IMR-90 (cell line): ENCODE data around the gene GSTM3. TPM values are rescaled to one million over a fixed set of nuclear protein-coding genes. Genes with fewer than 3 reads are reported as not detected.
A peak's percentile ranks its signal among the peaks of the same experiment; 100 is the strongest.

ENCODE experiments used
- ATAC-seq: fragments of 200-7000 bp; cut with Tn5 transposase; 2 replicates; pipeline ENCODE4 v1.9.1; 2020; ENCODE audit warnings: low read depth, mild to moderate bottlenecking, moderate library complexity
- BruUV-seq: library from RNA; stranded (reverse); fragments of 400-500 nt; replicated peaks from 2 replicates; lab custom pipeline; 2021; lab: Mats Ljungman, UMichigan
- CTCF ChIA-PET: fragments of 300-600 bp; formaldehyde crosslinking; extraction: SDS; loops from one replicate; lab custom pipeline; 2021; ENCODE audit warnings: antibody characterized with exemption; lab: Yijun Ruan, JAX
- POLR2A ChIA-PET: fragments of 300-600 bp; sonication (Branson Sonifier 250); formaldehyde crosslinking; loops from one replicate; lab custom pipeline; 2022; ENCODE audit warnings: antibody characterized with exemption; ENCODE audit not compliant: unreplicated experiment; lab: Charles Lee
- DNase-seq: peaks from one replicate; pipeline ENCODE4 v3.0.0; 2013
- H2AFZ ChIP-seq: replicated peaks from 2 replicates; pipeline ENCODE3; 2013; ENCODE audit warnings: low read length, mild to moderate bottlenecking; ENCODE audit not compliant: poor library complexity
- H2AK5ac ChIP-seq: 2 replicates; pipeline ENCODE4 v1.6.1; 2013; ENCODE audit warnings: low read depth, low read length, inconsistent platforms
- H2AK9ac ChIP-seq: replicated peaks from 2 replicates; pipeline ENCODE3; 2013; ENCODE audit warnings: mild to moderate bottlenecking, low read depth, low read length, moderate library complexity; ENCODE audit not compliant: poor library complexity
- H2BK120ac ChIP-seq: 2 replicates; pipeline ENCODE4 v1.6.1; 2013; ENCODE audit warnings: low read depth, low read length, inconsistent platforms
- H2BK15ac ChIP-seq: 3 replicates; pipeline ENCODE4 v1.6.1; 2013; ENCODE audit warnings: low read depth, low read length, inconsistent platforms
- H2BK20ac ChIP-seq: 2 replicates; pipeline ENCODE4 v1.6.1; 2013; ENCODE audit warnings: low read depth, mild to moderate bottlenecking, inconsistent platforms, low read length, moderate library complexity
- H2BK5ac ChIP-seq: 2 replicates; pipeline ENCODE4 v1.6.1; 2013; ENCODE audit warnings: mild to moderate bottlenecking, low read depth, low read length, inconsistent platforms; ENCODE audit not compliant: poor library complexity, severe bottlenecking
- H3K14ac ChIP-seq: replicated peaks from 2 replicates; pipeline ENCODE4 v1.6.1; 2013; ENCODE audit warnings: low read depth, low read length, inconsistent platforms
- H3K18ac ChIP-seq: 2 replicates; pipeline ENCODE4 v1.6.1; 2013; ENCODE audit warnings: low read depth, low read length, control low read depth
- H3K23ac ChIP-seq: 2 replicates; pipeline ENCODE4 v1.6.1; 2013; ENCODE audit warnings: low read depth, low read length, inconsistent platforms
- H3K27ac ChIP-seq: 2 replicates; pipeline ENCODE4 v1.5.1; 2013; ENCODE audit warnings: mild to moderate bottlenecking, control low read depth, low read length; ENCODE audit not compliant: insufficient read depth
- H3K27me3 ChIP-seq: 2 replicates; pipeline ENCODE4 v1.6.1; 2013; ENCODE audit warnings: low read length; ENCODE audit not compliant: control insufficient read depth, insufficient read depth
- H3K36me3 ChIP-seq: 2 replicates; pipeline ENCODE4 v1.6.1; 2013; ENCODE audit warnings: low read length, mixed read lengths; ENCODE audit not compliant: control insufficient read depth, insufficient read depth
- H3K4ac ChIP-seq: 2 replicates; pipeline ENCODE4 v1.6.1; 2013; ENCODE audit warnings: low read depth, low read length, inconsistent platforms
- H3K4me1 ChIP-seq: 2 replicates; pipeline ENCODE4 v1.6.1; 2013; ENCODE audit warnings: low read length, mixed read lengths; ENCODE audit not compliant: control insufficient read depth, insufficient read depth
- H3K4me2 ChIP-seq: 2 replicates; pipeline ENCODE4 v1.6.1; 2013; ENCODE audit warnings: low read depth, mild to moderate bottlenecking, control low read depth, low read length, moderate library complexity
- H3K4me3 ChIP-seq: 2 replicates; pipeline ENCODE4 v1.5.1; 2013; ENCODE audit warnings: low read depth, mild to moderate bottlenecking, control low read depth, low read length, moderate library complexity; ENCODE audit not compliant: insufficient read depth
- H3K56ac ChIP-seq: 2 replicates; pipeline ENCODE4 v1.6.1; 2013; ENCODE audit warnings: low read length, inconsistent platforms; ENCODE audit not compliant: insufficient read depth; ENCODE audit errors: extremely low read depth
- H3K79me1 ChIP-seq, 2 experiments: 2 replicates each; pipeline ENCODE4 v1.6.1; 2013; ENCODE audit warnings: low read length in 2 of 2, inconsistent platforms in 1 of 2, low read depth in 1 of 2
- H3K9ac ChIP-seq: 2 replicates; pipeline ENCODE4 v1.6.1; 2013; ENCODE audit warnings: low read depth, low read length, control low read depth
- H3K9me1 ChIP-seq: 2 replicates; pipeline ENCODE4 v1.6.1; 2013; ENCODE audit warnings: low read length, inconsistent platforms; ENCODE audit not compliant: insufficient read depth
- H3K9me3 ChIP-seq: 2 replicates; pipeline ENCODE4 v1.6.1; 2013; ENCODE audit warnings: low read length; ENCODE audit not compliant: control insufficient read depth, insufficient read depth
- H4K20me1 ChIP-seq: 2 replicates; pipeline ENCODE4 v1.6.1; 2013; ENCODE audit warnings: low read length, inconsistent platforms; ENCODE audit not compliant: insufficient read depth
- H4K5ac ChIP-seq: 2 replicates; pipeline ENCODE4 v1.6.1; 2013; ENCODE audit warnings: mild to moderate bottlenecking, low read depth, low read length, control low read depth
- H4K8ac ChIP-seq, 2 experiments: 2 replicates each; pipeline ENCODE4 v1.6.1; 2013; ENCODE audit warnings: low read depth in 2 of 2, low read length in 2 of 2, control low read depth in 1 of 2, inconsistent platforms in 1 of 2
- H4K91ac ChIP-seq: 2 replicates; pipeline ENCODE4 v1.6.1; 2013; ENCODE audit warnings: low read depth, low read length, inconsistent platforms; ENCODE audit not compliant: insufficient read depth
- MXI1 ChIP-seq: IDR thresholded peaks from 2 replicates; pipeline ENCODE4 v1.6.1; 2012; ENCODE audit warnings: low read depth, mild to moderate bottlenecking, low read length, moderate library complexity, borderline replicate concordance
- SMC3 ChIP-seq: fragments of 150-350 bp; IDR thresholded peaks from 2 replicates; pipeline ENCODE4 v1.6.1; 2016; ENCODE audit warnings: low read depth, mild to moderate bottlenecking, antibody characterized with exemption, low read length, moderate library complexity
- WGBS, 2 experiments: methylation state at CpG; one replicate each; pipeline versions ENCODE4 v1.1.5 to v1.1.7; 2013; ENCODE audit warnings: missing lambda C conversion rate in 2 of 2; ENCODE audit not compliant: insufficient read length in 1 of 2; ENCODE audit errors: extremely low coverage in 2 of 2; 5-methylcytosine and 5-hydroxymethylcytosine counted together
- dilution Hi-C: fragments of 300-500 bp; cut with HindIII; formaldehyde crosslinking; loops from one replicate; pipeline ENCODE4 v1.14.3; 2018; ENCODE audit warnings: low sequenced_read_pairs; ENCODE audit not compliant: unreplicated experiment
- in situ Hi-C: fragments of 300-500 bp; cut with MboI; formaldehyde crosslinking; loops from 3 replicates; pipeline ENCODE4 v1.14.3; 2019; ENCODE audit warnings: low sequenced_read_pairs, inconsistent platforms, mixed read lengths
- intact Hi-C: fragments of 100-400 bp; cut with micrococcal nuclease; formaldehyde crosslinking; loops from 2 replicates; pipeline ENCODE4 v1.10.0; 2022
- polyA plus RNA-seq, 3 experiments: library from polyadenylated mRNA; depleted of rRNA; stranded (reverse); fragments of >200 nt; gene quantifications; 2 replicates each; pipeline ENCODE4 v1.2.3, GENCODE V29; 2012; ENCODE audit warnings: low replicate concordance in 1 of 3
- total RNA-seq: library from RNA; depleted of rRNA; stranded (reverse); fragments of >200 nt; gene quantifications from 2 replicates; pipeline ENCODE4 v1.2.3, GENCODE V29; 2012

GSTM3 gene
- total and polyA plus RNA-seq, 2 of the 4 experiments (the other 2 are of a cell fraction) = 102 to 131 TPM

DNA sequence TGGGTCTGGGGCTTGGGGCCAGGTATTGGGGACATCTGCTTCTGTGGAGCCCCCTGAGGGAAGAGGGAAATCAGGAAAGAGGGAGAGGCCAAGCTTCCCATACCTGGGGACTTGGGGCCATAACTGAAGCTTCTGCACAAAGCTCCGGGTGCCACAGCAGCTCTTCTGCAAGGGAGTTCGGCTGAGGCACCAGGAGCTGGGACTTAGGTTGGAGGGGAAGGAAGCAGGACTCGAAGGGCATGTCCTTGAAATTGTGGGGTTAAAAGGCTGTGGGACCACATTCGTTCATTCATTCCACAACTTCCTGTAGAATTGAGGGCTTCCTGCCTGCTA lies 24.6 kb upstream of the GSTM3 start:
- POLR2A ChIA-PET = no interaction called here
- peak overlapping the region; percentile 46 for H2AK9ac ChIP-seq
- H2BK120ac ChIP-seq = peak overlapping the region; percentile 21; the same call in 1 of the 2 replicates
- no peaks in the 10 kb centered on the region for H3K36me3 ChIP-seq
- TF ChIP-seq MXI1 (no peak), SMC3 (no peak)
- no peak overlapping the region for H3K56ac ChIP-seq
- no peaks in the 10 kb centered on the region for H3K9me3 ChIP-seq
- H2BK5ac ChIP-seq = no peak overlapping the region
- H3K4me3 ChIP-seq = no peak overlapping the region
- no peak for ATAC-seq
- H2BK20ac ChIP-seq = no peak overlapping the region
- H2AFZ ChIP-seq = no peak overlapping the region
- no peak overlapping the region for H4K8ac ChIP-seq
- in situ Hi-C loops (no loop called here), intact Hi-C loops (no loop called here), dilution Hi-C loops (no loop called here)
- WGBS, 2 experiments = no CpG with 5 or more reads among the region's 4 CpGs
- peak overlapping the region; percentile 35; the same call in 1 of the 3 replicates for H2BK15ac ChIP-seq
- no peak overlapping the region for H3K9ac ChIP-seq
- H3K18ac ChIP-seq = no peak overlapping the region
- H3K9me1 ChIP-seq = peaks cover 28% of the 10 kb centered on the region
- no peaks in the 10 kb centered on the region for H4K20me1 ChIP-seq
- no peak overlapping the region for H2AK5ac ChIP-seq
- H4K91ac ChIP-seq = no peak overlapping the region
- no peaks in the 10 kb centered on the region for H3K27me3 ChIP-seq
- H3K4ac ChIP-seq = peak overlapping the region; percentile 51
- no peaks in the 10 kb centered on the region for H3K79me1 ChIP-seq
- no peak overlapping the region for H3K23ac ChIP-seq
- CTCF ChIA-PET = no interaction called here
- BruUV-seq = no TSS peak
- no peak overlapping the region for H3K4me2 ChIP-seq
- no peak overlapping the region for H3K27ac ChIP-seq
- peaks cover 18% of the 10 kb centered on the region for H3K4me1 ChIP-seq
- DNase-seq = no peak
- H3K14ac ChIP-seq = no peak overlapping the region; the same call in 1 of the 2 replicates
- no peak overlapping the region for H4K5ac ChIP-seq
